Left lung (tissue), 10 donors: Measurements from ENCODE around the gene SUPT6H. TPM values are rescaled to one million over a fixed set of nuclear protein-coding genes. Genes with fewer than 3 reads are reported as not detected.

Experiments
- ATAC-seq: fragments of 200-7000 bp; cut with Tn5 transposase; one replicate; pipeline ENCODE4 v1.9.1; 2020; ENCODE audit warnings: moderate library complexity
- DNase-seq, 4 donors: peaks; one replicate each; pipeline ENCODE4 v3.0.0-alpha.2; 2013 to 2020
- H3K27ac ChIP-seq, 2 donors: fragments of 200-600 bp; sonication (generic) in 1 of 2; one replicate each; pipeline versions ENCODE4 v1.5.0 to v1.8.0; 2020 to 2021
- H3K27me3 ChIP-seq, 2 donors: fragments of 200-600 bp; sonication (generic) in 1 of 2; one replicate each; pipeline versions ENCODE4 v1.5.0 to v1.8.0; 2020 to 2021
- H3K36me3 ChIP-seq, 2 donors: fragments of 200-600 bp; sonication (generic) in 1 of 2; one replicate each; pipeline versions ENCODE4 v1.5.0 to v1.8.0; 2020 to 2021
- H3K4me1 ChIP-seq, 2 donors: fragments of 200-600 bp; one replicate each; pipeline ENCODE4 v1.8.0; 2021
- H3K4me3 ChIP-seq, 2 donors: fragments of 200-600 bp; sonication (generic) in 1 of 2; one replicate each; pipeline versions ENCODE4 v1.5.0 to v1.8.0; 2020 to 2021; ENCODE audit warnings: mild to moderate bottlenecking in 1 of 2
- H3K9me3 ChIP-seq, 2 donors: fragments of 200-600 bp; sonication (generic) in 1 of 2; one replicate each; pipeline versions ENCODE4 v1.5.0 to v1.8.0; 2020 to 2021
- intact Hi-C, 2 donors: fragments of 100-400 bp; cut with DNase I; formaldehyde crosslinking; loops; one replicate each; pipeline versions ENCODE4 v1.11.2 to v1.14.2; 2022
- polyA plus RNA-seq, 6 donors: library from polyadenylated mRNA; unstranded; fragments of 120-200 nt; gene quantifications; one replicate each; pipeline ENCODE4 v1.2.1, GENCODE V29; 2013; ENCODE audit not compliant: insufficient read length in 6 of 6
- total RNA-seq, 2 donors: library from RNA; stranded (reverse); fragmentation: NEBNext Ultra II Directional; extraction: Animal tissue kit (Norgen Biotek cat#: 25700); gene quantifications; one replicate each; pipeline ENCODE4 v1.2.1, GENCODE V29; 2021
- TF ChIP-seq, protein P1 (sequence below), 2 donors: fragments of 200-600 bp; sonication (generic) in 1 of 2; IDR thresholded peaks; one replicate each; pipeline versions ENCODE4 v1.5.0 to v1.8.0; 2021; ENCODE audit warnings: antibody characterized with exemption in 2 of 2
- donor health status: DM: no; HTN: yes; CAD: no.
- donor health status: DM: no; HTN: no; CAD: no.

The SUPT6H gene
- total and polyA plus RNA-seq, 8 donors = 55.1 to 76.1 (median 72.9) TPM

DNA sequence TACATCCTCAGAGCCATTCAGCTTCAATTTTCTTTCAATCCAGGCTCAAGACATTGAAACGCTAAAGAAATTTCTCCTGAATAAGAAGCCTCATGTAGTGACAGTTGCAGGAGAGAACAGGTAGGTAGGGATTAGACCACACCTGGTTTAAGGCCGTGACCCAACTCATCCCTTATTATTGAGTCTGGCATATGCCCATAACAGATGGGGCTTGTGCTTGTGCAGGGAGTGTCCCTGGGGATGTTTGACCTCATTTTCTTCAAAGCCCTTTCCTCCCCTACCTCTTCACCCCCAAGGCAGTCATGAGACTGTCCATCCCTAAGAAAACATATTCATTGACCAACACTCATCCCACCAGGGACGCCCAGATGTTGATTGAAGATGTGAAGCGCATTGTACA is 24.3 kb downstream of the SUPT6H start:
- no peaks in the 10 kb centered on the region for H3K27me3 ChIP-seq
- TF ChIP-seq, protein P1, sequence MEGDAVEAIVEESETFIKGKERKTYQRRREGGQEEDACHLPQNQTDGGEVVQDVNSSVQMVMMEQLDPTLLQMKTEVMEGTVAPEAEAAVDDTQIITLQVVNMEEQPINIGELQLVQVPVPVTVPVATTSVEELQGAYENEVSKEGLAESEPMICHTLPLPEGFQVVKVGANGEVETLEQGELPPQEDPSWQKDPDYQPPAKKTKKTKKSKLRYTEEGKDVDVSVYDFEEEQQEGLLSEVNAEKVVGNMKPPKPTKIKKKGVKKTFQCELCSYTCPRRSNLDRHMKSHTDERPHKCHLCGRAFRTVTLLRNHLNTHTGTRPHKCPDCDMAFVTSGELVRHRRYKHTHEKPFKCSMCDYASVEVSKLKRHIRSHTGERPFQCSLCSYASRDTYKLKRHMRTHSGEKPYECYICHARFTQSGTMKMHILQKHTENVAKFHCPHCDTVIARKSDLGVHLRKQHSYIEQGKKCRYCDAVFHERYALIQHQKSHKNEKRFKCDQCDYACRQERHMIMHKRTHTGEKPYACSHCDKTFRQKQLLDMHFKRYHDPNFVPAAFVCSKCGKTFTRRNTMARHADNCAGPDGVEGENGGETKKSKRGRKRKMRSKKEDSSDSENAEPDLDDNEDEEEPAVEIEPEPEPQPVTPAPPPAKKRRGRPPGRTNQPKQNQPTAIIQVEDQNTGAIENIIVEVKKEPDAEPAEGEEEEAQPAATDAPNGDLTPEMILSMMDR (IDR thresholded peaks at IDR 0.05) = no peak
- no peak overlapping the region for H3K4me3 ChIP-seq
- intact Hi-C loops = no loop called here
- no peak overlapping the region for H3K27ac ChIP-seq
- DNase-seq (no peak), ATAC-seq (no peak)
- H3K36me3 ChIP-seq = peaks cover 0 to 100% of the 10 kb centered on the region in 2 donors
- no peaks in the 10 kb centered on the region for H3K4me1 ChIP-seq
- no peaks in the 10 kb centered on the region for H3K9me3 ChIP-seq

DNA sequence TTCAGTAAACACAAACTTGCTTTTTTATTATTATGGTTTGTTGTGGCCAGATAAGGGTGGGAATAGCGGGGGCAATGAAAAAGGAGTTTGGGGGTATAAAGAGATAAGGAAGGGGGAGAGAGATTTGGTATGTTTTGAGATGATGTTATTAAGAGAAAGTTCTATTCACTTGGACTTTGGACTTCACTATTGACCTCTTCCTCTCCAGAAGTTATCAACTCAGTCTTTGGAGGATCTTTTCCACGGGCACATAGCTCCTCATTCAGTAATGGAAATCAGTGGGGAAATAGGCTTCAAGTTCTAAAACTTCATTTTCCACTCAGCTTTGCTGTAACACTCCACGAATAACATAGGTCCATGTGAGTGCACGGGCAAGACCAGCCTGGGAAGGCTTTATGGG is 26.5 kb downstream of the SUPT6H start:
- Histone ChIP-seq H3K9me3 (no peaks in the 10 kb centered on the region), H3K27me3 (no peaks in the 10 kb centered on the region), H3K4me1 (no peaks in the 10 kb centered on the region), H3K4me3 (no peak overlapping the region), H3K36me3 (peaks cover 0 to 100% of the 10 kb centered on the region in 2 donors), H3K27ac (no peak overlapping the region)
- intact Hi-C loops = no loop called here
- DNase-seq (no peak), ATAC-seq (no peak)
- TF ChIP-seq, protein P1 (IDR thresholded peaks at IDR 0.05) = no peak

DNA sequence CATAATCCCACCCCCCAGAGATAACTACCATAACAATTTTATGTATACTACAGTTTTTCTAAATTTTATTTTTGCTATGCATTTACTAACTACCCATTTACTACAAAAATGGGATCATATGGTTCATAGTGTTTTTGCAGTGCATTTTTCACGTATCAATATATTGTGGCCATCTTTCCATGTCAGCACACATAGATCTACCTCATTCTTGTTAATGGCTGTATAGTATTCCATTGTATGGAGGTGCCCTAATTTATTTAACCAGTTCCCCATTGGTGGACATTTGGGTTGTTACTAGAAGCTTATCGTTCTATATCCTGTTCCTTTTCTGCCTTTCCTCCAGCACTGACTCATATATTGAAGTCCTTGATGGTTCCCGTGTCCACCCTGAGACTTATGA is 27.0 kb downstream of the SUPT6H start:
- TF ChIP-seq, protein P1 (IDR thresholded peaks at IDR 0.05) = no peak
- H3K36me3 ChIP-seq = peaks cover 0 to 100% of the 10 kb centered on the region in 2 donors
- DNase-seq = no peak
- no peak overlapping the region for H3K27ac ChIP-seq
- H3K9me3 ChIP-seq = no peaks in the 10 kb centered on the region
- no peaks in the 10 kb centered on the region for H3K27me3 ChIP-seq
- H3K4me3 ChIP-seq = no peak overlapping the region
- no peak for ATAC-seq
- intact Hi-C loops = no loop called here
- no peaks in the 10 kb centered on the region for H3K4me1 ChIP-seq

DNA sequence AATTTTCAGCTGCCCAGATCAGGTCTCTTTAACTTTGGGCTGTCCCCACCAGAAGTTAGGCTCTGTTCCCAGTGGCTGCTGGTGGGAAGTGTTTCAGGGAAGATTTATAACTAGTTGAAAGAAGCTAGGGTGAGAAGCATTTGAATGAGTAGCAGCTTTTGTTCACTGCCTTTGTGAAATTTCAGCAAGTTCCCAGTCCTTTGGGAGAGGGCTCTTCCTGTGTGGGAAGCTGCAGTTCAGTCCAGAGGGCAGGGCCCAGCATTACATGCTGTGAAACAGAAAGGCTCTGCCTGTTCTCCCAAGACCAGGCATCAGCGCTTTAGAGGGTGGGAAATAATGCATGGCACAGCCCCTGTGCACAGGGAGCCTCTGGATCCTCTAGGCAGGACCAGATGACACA is 31.9 kb downstream of the SUPT6H start:
- peaks cover 0 to 100% of the 10 kb centered on the region in 2 donors for H3K36me3 ChIP-seq
- H3K4me3 ChIP-seq = no peak overlapping the region
- no peaks in the 10 kb centered on the region for H3K27me3 ChIP-seq
- intact Hi-C loops = no loop called here
- TF ChIP-seq, protein P1 (IDR thresholded peaks at IDR 0.05) = no peak
- no peak overlapping the region for H3K27ac ChIP-seq
- H3K9me3 ChIP-seq = no peaks in the 10 kb centered on the region
- DNase-seq (no peak), ATAC-seq (no peak)
- H3K4me1 ChIP-seq = no peaks in the 10 kb centered on the region

DNA sequence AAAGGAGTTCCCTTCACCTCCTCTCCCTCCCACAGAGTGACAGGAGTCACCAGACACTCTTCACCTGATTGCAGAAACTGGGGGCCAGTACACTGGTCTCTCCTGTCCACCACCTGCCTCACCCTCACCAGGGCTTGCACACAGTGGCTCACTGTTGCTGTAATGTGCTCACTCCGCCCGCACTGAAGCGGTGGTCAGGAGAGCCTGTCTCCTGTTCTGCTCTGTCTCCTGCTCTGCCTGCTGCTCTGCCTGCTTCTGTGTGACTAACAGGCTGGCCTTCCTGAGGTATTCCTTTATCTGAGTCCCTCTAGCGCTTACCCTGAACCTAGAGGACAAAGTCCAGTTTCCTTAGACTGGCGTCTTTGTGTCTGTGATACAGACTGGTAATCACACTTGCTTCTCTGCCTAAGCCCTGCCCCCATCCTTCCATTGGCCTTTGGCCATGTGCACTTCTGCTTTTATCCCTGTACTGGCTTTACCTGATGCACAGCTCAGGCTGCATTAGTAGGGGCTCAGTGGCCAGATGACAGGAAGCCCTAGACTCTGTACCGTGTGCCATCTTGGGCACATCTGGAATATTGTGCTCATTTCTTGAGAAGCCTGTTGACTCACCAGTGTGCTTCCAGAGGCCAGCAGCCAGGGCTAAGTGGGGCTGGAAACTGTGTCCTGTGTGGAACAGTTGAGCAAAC is 36.4 kb downstream of the SUPT6H start:
- H3K9me3 ChIP-seq = no peaks in the 10 kb centered on the region
- ATAC-seq (no peak), DNase-seq (no peak)
- no peaks in the 10 kb centered on the region for H3K4me1 ChIP-seq
- peaks cover 0 to 100% of the 10 kb centered on the region in 2 donors for H3K36me3 ChIP-seq
- intact Hi-C loops = no loop called here
- H3K27ac ChIP-seq = no peak overlapping the region
- no peaks in the 10 kb centered on the region for H3K27me3 ChIP-seq
- H3K4me3 ChIP-seq = no peak overlapping the region
- TF ChIP-seq, protein P1 (IDR thresholded peaks at IDR 0.05) = no peak
